ENCODE data around the gene ACTN2. TPM values are rescaled to one million over a fixed set of nuclear protein-coding genes. Genes with fewer than 3 reads are reported as not detected.

ACTN2 gene
- total RNA-seq, 4 donors from 2014 or later: 0.16 to 0.55 TPM; not detected in 2

DNA sequence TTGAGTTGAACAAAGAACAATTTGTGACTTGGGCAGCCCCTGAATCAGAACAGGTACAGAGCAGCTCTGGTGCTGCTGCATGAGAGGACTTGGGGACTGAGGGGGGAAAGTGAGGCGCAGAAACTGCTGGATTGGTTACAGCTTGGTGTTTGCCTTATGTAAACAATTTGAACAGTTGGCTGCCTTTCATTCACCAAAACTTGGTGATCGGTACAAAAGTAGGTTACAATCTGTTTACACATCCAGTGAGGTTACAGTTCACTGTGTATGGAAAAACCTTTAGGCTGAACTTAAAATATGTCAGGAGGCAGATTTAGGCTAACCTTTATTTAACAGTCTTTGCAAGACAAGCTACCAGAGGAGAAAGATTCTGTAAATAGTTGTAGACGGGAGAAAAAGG, 80.2 kb downstream of the ACTN2 start:
- H3K9me3 ChIP-seq: no peaks in the 10 kb centered on the region
- no peaks in the 10 kb centered on the region for H3K27me3 ChIP-seq
- no peaks in the 10 kb centered on the region for H3K36me3 ChIP-seq
- WGBS, 2 donors (ENCODE audit: low coverage in 1 of 2): 39 to 49% methylated on average over 3 of the region's 3 CpGs
- TF ChIP-seq, protein P1, sequence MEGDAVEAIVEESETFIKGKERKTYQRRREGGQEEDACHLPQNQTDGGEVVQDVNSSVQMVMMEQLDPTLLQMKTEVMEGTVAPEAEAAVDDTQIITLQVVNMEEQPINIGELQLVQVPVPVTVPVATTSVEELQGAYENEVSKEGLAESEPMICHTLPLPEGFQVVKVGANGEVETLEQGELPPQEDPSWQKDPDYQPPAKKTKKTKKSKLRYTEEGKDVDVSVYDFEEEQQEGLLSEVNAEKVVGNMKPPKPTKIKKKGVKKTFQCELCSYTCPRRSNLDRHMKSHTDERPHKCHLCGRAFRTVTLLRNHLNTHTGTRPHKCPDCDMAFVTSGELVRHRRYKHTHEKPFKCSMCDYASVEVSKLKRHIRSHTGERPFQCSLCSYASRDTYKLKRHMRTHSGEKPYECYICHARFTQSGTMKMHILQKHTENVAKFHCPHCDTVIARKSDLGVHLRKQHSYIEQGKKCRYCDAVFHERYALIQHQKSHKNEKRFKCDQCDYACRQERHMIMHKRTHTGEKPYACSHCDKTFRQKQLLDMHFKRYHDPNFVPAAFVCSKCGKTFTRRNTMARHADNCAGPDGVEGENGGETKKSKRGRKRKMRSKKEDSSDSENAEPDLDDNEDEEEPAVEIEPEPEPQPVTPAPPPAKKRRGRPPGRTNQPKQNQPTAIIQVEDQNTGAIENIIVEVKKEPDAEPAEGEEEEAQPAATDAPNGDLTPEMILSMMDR (IDR thresholded peaks at IDR 0.05): no peak
- TF ChIP-seq EP300 (IDR thresholded peaks at IDR 0.05; ENCODE audit: low read depth): no peak
- TF ChIP-seq POLR2A (IDR thresholded peaks at IDR 0.05): no peak
- in situ Hi-C loops (cut with MboI; ENCODE audit: low pct_ligation_motif_present in 1 of 4, low pct_unique_long_range_greater_than_20kb in 1 of 4, low sequenced_read_pairs in 3 of 4): loop anchor here in 3 of 4 donors (25.0 kb wide), 2 partner anchors 621 to 796 kb away; no protein-coding TSS in a partner anchor
- H3K4me1 ChIP-seq: no peaks in the 10 kb centered on the region
- no peak overlapping the region for H3K4me3 ChIP-seq
- no peak overlapping the region for H3K27ac ChIP-seq
- intact Hi-C loops (cut with DNase I; ENCODE audit: low total_unique reads): no loop called here
- DNase-seq: no peak

GRCh38 chr1:236767276-236767675, 81.0 kb downstream of the ACTN2 start:
- H3K27me3 ChIP-seq: no peaks in the 10 kb centered on the region
- DNase-seq: no peak
- no peak overlapping the region for H3K4me3 ChIP-seq
- no peaks in the 10 kb centered on the region for H3K36me3 ChIP-seq
- TF ChIP-seq POLR2AphosphoS5 (IDR thresholded peaks at IDR 0.05) (no peak), EP300 (IDR thresholded peaks at IDR 0.05; ENCODE audit: low read depth) (no peak), POLR2A (IDR thresholded peaks at IDR 0.05) (no peak)
- TF ChIP-seq, protein P1 (IDR thresholded peaks at IDR 0.05): no peak
- H3K4me1 ChIP-seq: no peaks in the 10 kb centered on the region
- in situ Hi-C loops (cut with MboI; ENCODE audit: low pct_ligation_motif_present in 1 of 4, low pct_unique_long_range_greater_than_20kb in 1 of 4, low sequenced_read_pairs in 3 of 4) (loop anchor here in 3 of 4 donors (25.0 kb wide), 2 partner anchors 620 to 795 kb away; no protein-coding TSS in a partner anchor), intact Hi-C loops (cut with DNase I; ENCODE audit: low total_unique reads) (no loop called here)
- WGBS, 2 donors (ENCODE audit: low coverage in 1 of 2): 81 to 82% methylated on average over 4 to 6 of the region's 6 CpGs
- no peaks in the 10 kb centered on the region for H3K9me3 ChIP-seq
- H3K27ac ChIP-seq: no peak overlapping the region

GRCh38 chr1:236768601-236769000, 82.3 kb downstream of the ACTN2 start:
- Histone ChIP-seq H3K4me3 (no peak overlapping the region), H3K27me3 (no peaks in the 10 kb centered on the region), H3K4me1 (no peaks in the 10 kb centered on the region), H3K36me3 (no peaks in the 10 kb centered on the region), H3K9me3 (no peaks in the 10 kb centered on the region), H3K27ac (no peak overlapping the region)
- in situ Hi-C loops (cut with MboI; ENCODE audit: low pct_ligation_motif_present in 1 of 4, low pct_unique_long_range_greater_than_20kb in 1 of 4, low sequenced_read_pairs in 3 of 4): loop anchor here in 3 of 4 donors (25.0 kb wide), 2 partner anchors 619 to 794 kb away; no protein-coding TSS in a partner anchor
- no peak for DNase-seq
- intact Hi-C loops (cut with DNase I; ENCODE audit: low total_unique reads): no loop called here
- TF ChIP-seq EP300 (IDR thresholded peaks at IDR 0.05; ENCODE audit: low read depth) (no peak), POLR2A (IDR thresholded peaks at IDR 0.05) (no peak), POLR2AphosphoS5 (IDR thresholded peaks at IDR 0.05) (no peak)

DNA sequence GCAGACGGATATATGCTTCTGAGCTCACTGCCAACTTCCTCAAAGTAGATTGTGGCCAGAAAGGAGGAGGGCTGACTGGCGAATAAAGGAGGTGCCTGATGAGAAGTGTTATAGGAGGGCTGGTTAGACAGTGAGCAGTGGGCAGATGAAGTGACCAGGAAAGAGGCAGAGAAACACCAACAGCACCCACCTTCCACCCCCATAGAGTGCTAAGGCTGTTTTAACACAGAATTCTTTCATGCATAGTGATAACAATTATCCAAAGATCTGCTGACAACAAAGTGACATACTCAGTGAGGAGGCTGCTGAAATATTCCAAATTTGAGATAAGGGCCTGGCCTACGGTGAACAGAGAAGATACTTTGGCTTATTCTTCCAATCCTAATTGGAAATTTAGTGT, 87.6 kb downstream of the ACTN2 start:
- no peaks in the 10 kb centered on the region for H3K4me1 ChIP-seq
- no peak overlapping the region for H3K4me3 ChIP-seq
- peaks cover 4% of the 10 kb centered on the region for H3K27me3 ChIP-seq
- in situ Hi-C loops (cut with MboI; ENCODE audit: low pct_ligation_motif_present in 1 of 4, low pct_unique_long_range_greater_than_20kb in 1 of 4, low sequenced_read_pairs in 3 of 4) (loop anchor here in 3 of 4 donors (25.0 kb wide), 2 partner anchors 613 to 788 kb away; no protein-coding TSS in a partner anchor), intact Hi-C loops (cut with DNase I; ENCODE audit: low total_unique reads) (no loop called here)
- 68 to 100% methylated on average over 1 to 3 of the region's 3 CpGs for WGBS, 2 donors (ENCODE audit: low coverage in 1 of 2)
- no peak for DNase-seq
- no peak overlapping the region for H3K27ac ChIP-seq
- TF ChIP-seq POLR2A (IDR thresholded peaks at IDR 0.05): no peak
- no peak for TF ChIP-seq POLR2AphosphoS5 (IDR thresholded peaks at IDR 0.05)
- no peak for TF ChIP-seq EP300 (IDR thresholded peaks at IDR 0.05; ENCODE audit: low read depth)
- TF ChIP-seq, protein P1 (IDR thresholded peaks at IDR 0.05): no peak
- peaks cover 0 to 2% of the 10 kb centered on the region in 2 donors for H3K9me3 ChIP-seq
- no peaks in the 10 kb centered on the region for H3K36me3 ChIP-seq

- intact Hi-C loops (cut with DNase I; ENCODE audit: low total_unique reads): no loop called here
- H3K27me3 ChIP-seq: peaks cover 4% of the 10 kb centered on the region
- no peak for TF ChIP-seq POLR2A (IDR thresholded peaks at IDR 0.05)
- TF ChIP-seq, protein P1 (IDR thresholded peaks at IDR 0.05): peak in 1 of 5 experiments; percentile 5
- in situ Hi-C loops (cut with MboI; ENCODE audit: low pct_ligation_motif_present in 1 of 4, low pct_unique_long_range_greater_than_20kb in 1 of 4, low sequenced_read_pairs in 3 of 4): loop anchor here in 3 of 4 donors (25.0 kb wide), 2 partner anchors 612 to 787 kb away; no protein-coding TSS in a partner anchor
- no peaks in the 10 kb centered on the region for H3K36me3 ChIP-seq
- peaks cover 0 to 10% of the 10 kb centered on the region in 2 donors for H3K9me3 ChIP-seq
- no peak for DNase-seq
- H3K4me3 ChIP-seq: no peak overlapping the region
- H3K27ac ChIP-seq: no peak overlapping the region
- WGBS, 2 donors (ENCODE audit: low coverage in 1 of 2): 46 to 85% methylated on average over 2 to 3 of the region's 3 CpGs
- H3K4me1 ChIP-seq: no peaks in the 10 kb centered on the region
These were observed 88.6 kb downstream of the ACTN2 start for GRCh38 chr1:236774926-236775325.
